ENCODE measurements around the gene ZAP70.

GRCh38 chr2:97675430-97676113 is 37.8 kb upstream of the ZAP70 start:
- TF ChIP-seq EZH2 (IDR thresholded peaks at IDR 0.05; ENCODE audit: borderline replicate concordance, control insufficient read depth, low read depth, low read length): no peak
- TF ChIP-seq ETV6 (conservative IDR thresholded peaks at IDR 0.05 in 1 of 2, IDR thresholded peaks at IDR 0.05 in 1 of 2; ENCODE audit: borderline replicate concordance in 1 of 2, low read depth in 1 of 2): no peak
- TF ChIP-seq, protein P1, sequence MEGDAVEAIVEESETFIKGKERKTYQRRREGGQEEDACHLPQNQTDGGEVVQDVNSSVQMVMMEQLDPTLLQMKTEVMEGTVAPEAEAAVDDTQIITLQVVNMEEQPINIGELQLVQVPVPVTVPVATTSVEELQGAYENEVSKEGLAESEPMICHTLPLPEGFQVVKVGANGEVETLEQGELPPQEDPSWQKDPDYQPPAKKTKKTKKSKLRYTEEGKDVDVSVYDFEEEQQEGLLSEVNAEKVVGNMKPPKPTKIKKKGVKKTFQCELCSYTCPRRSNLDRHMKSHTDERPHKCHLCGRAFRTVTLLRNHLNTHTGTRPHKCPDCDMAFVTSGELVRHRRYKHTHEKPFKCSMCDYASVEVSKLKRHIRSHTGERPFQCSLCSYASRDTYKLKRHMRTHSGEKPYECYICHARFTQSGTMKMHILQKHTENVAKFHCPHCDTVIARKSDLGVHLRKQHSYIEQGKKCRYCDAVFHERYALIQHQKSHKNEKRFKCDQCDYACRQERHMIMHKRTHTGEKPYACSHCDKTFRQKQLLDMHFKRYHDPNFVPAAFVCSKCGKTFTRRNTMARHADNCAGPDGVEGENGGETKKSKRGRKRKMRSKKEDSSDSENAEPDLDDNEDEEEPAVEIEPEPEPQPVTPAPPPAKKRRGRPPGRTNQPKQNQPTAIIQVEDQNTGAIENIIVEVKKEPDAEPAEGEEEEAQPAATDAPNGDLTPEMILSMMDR (IDR thresholded peaks at IDR 0.05 in 2 of 3, conservative IDR thresholded peaks at IDR 0.05 in 1 of 3; ENCODE audit: control insufficient read depth in 2 of 3, extremely low read depth in 1 of 3, insufficient read depth in 1 of 3, low read depth in 3 of 3, low read length in 3 of 3): no peak
- TF ChIP-seq, protein P2, sequence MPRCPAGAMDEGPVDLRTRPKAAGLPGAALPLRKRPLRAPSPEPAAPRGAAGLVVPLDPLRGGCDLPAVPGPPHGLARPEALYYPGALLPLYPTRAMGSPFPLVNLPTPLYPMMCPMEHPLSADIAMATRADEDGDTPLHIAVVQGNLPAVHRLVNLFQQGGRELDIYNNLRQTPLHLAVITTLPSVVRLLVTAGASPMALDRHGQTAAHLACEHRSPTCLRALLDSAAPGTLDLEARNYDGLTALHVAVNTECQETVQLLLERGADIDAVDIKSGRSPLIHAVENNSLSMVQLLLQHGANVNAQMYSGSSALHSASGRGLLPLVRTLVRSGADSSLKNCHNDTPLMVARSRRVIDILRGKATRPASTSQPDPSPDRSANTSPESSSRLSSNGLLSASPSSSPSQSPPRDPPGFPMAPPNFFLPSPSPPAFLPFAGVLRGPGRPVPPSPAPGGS (IDR thresholded peaks at IDR 0.05; ENCODE audit: borderline replicate concordance, insufficient read depth, low read depth, low read length, poor library complexity, severe bottlenecking): no peak
- no peak for TF ChIP-seq HDAC2 (IDR thresholded peaks at IDR 0.05)
- TF ChIP-seq RFX5 (IDR thresholded peaks at IDR 0.05; ENCODE audit: low read depth, low read length): no peak
